HG03575 (cell line): Measurements from ENCODE around the gene CEP85L.

Source experiments
- ATAC-seq: cut with Tn5 transposase; IDR thresholded peaks from one replicate; pipeline ENCODE4 v1.9.1; 2021; ENCODE audit not compliant: unreplicated experiment, insufficient number of reproducible peaks, low FRiP score; ENCODE audit errors: extremely low read depth

Gene CEP85L

DNA sequence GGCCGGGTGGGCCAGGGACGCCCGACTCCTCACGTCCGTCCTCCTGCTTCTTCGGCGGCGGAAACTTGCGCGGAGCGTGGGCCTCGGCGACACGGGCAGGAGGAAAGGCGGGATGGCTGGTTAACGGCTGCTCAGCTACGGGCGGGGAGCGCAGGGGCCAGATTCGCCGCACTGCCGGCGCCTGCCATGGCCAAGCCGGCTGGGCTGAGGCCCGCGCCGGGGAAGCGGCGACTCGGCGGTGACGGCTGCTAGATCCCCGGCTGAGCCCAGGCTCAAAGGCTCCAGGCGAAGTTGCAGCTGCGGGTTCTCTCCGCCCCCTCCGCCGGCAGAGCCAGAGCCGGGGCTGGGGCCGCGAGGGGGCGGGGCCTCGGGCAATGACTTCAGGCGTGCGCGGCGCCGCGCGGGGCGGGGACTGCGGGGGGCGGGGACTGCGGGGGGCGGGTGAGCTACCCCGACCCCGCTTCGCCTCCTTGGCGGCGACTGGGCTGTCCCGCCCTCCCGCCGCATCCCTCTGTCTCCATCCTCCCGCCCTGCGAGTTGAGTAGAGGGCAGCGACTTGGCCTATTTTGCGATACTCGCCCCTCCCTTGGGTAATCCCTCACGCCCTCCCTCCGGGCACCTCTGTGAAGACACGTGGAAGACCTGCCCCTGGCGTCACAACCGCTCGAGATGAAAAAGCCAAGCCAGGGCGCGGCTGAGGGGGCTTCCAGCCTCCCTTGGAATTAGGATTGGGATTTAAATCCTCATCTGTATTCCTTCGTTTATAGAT, at the start of gene CEP85L:
Gene CEP85L (minus strand): TSS at position 310 of the 769 bp plus-strand sequence. CDS start 322 bp downstream, outside the sequence.
- peak; percentile 31 for ATAC-seq

DNA sequence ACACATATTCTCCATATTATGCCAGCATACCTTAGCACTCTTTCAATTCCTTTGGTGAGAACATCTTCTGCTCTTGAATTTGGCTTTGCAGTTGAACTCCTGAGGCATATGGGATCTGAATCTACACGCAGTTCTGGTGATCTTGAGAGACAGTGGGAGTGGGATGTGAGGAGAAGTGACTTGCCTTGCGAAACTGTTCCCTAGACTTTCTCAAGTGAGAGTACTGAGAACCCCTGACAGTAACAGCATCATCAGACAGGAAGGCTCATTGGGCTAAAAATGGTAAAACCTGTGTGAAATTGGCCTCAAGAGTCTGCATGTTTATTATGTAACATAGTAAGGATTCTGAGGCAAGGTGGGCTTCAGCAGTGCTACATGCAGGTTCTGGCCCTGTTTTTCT, 49.1 kb upstream of the CEP85L start:
- no peak for ATAC-seq

DNA sequence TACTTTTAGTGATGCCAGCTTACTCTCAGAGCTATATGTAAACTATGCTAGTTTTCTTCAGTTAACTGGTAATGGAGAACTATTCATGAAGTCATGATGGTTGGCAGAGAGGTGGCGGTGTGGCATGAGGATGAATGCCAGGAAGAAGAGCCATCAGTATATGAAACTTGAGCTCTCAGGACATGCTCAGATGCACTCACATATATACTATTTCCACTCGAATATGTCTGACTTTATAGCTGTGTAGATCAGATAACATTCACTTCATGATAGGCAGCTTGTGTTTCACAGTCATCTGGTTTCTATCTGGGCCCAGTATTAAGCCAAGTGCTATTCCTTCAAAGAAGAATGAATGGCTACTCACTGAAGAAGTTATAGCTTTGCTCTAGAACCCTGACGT, 46.2 kb upstream of the CEP85L start:
- ATAC-seq = no peak

DNA sequence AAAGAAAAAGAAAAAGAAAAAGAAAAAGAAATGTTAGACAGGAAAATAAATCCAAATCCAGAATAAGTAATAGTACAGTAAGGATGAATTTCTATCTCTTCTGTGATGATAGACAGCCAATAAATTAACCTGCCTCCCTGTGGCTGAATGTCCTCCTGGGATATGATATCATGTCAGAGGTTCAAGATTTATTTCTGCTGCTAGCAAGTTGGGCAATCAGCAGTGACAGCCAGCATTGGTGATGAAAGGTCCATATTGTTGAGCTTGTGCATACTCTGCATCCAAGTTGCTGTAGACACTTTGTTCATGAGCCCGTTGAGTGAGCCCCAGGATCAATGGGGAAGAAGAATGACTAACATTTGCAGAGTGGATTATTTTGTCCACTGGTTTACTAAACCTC, 44.9 kb upstream of the CEP85L start:
- no peak for ATAC-seq

DNA sequence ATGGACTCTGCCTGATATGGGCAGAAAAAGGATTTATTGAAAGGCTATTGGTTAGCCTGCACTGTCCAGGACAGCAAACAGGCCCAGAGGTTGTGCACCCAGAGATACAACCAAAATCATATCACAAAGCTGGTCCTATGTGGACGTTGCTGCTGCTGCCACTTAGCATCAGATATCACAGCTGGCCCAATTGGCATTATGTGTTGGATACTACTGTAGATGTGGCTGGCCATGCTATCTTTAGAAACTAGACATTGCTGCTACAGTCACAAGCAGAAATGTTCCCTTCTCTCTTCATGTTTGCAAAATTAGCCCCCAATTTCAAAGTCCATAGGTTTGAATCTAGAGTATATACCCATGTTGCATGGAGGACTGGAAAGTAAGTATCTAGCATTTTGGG, 42.2 kb upstream of the CEP85L start:
- ATAC-seq = no peak

DNA sequence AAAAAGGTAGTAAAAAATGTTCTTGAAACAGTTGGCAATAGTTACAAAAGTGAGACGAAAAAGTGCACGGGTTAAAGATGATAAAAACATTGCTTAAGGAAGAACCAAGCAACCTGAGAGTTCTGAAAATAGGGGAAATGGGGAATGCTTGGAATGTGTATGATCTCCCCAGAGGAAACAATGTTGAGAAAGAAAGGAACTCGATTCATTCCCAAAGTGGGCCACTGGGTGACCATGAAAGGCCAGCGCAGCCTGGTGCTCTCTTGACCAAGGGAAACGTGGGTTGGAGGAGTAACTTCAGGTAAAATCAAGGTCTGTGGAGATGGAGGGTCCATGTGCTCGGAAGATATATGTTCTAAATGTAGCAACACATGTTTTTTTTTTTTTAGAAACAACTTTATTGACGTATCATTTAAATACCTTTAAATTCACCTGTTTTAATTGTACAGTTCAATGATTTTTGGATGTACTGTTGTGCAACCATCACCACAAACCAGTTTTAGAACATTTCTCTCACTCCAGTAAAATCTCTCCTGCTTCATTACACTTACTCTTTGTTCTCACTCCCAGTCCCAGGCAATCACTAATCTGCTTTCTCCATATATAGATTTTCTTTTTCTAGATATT, 34.5 kb upstream of the CEP85L start:
- no peak for ATAC-seq

DNA sequence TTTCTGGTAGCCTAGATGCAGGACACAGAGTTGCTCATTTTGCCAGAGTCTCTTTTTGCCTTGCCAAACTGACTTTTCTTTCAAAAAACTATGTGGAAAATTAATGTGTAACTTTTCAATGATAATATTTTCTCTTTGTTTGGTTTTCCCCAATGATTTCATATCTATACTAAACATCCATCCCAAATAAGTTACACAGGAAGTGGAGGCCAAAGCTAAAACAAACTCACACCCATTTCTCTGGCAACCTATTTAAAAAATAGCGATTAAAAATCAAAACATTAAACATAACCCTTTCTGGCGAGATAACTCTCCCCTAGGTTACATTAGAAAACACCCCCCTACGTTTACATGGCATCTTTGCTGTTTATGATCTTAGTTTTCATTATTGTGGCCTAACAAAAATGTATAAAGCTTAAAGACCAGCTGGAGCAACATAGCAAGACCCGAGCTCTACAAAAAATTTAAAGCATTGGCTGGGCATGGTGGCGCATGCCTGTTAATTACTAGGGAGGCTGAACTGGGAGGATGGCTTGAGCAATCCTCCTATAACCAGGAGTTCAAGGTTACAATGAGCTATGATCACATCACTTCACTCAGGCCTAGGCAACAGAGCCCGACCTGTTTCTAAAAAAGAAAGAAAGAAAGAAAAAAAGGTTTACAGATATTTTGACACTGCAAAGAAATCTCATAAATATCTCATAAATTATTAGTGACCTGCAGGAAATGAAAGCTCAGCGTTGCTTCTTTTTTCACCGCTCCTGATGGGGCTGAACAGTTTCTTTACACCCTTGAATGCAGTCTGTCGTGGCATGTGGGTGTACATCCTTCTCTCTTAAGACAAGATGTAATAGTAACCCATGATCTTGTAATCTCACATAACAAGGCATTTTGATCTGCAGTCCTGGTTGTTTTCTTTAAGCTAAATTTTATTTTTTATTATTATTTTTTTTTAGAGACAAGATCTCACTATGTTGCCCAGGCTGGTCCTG, 32.8 kb upstream of the CEP85L start:
- no peak for ATAC-seq

DNA sequence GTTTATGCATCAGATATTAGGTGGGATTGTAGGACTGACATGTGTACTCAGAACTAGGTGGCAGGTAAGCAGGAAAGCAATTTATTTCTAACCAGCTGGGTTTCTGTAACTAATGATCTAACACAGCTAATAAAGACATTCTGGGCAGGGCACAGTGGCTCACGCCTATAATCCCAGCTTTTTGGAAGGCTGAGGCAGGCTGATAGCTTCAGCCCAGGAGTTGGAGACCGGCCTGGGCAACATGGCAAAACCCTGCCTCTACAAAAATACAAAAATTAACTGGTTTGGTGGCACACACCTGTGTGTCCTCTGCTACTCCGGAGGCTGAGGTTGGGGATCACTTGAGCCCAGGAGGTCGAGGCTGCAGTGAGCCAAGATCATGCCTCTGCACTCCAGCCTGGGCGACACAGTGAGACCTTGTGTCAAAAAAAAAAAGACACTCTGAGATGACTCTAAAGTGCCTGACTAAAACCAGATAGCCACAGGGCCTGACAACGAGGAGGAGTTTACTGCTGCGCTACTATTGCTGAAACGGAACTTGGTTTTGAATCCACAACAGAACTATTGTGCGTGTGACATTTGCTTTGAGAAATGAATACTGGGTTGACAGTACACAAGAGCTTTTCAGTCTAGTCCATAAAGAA, 29.2 kb upstream of the CEP85L start:
- no peak for ATAC-seq

DNA sequence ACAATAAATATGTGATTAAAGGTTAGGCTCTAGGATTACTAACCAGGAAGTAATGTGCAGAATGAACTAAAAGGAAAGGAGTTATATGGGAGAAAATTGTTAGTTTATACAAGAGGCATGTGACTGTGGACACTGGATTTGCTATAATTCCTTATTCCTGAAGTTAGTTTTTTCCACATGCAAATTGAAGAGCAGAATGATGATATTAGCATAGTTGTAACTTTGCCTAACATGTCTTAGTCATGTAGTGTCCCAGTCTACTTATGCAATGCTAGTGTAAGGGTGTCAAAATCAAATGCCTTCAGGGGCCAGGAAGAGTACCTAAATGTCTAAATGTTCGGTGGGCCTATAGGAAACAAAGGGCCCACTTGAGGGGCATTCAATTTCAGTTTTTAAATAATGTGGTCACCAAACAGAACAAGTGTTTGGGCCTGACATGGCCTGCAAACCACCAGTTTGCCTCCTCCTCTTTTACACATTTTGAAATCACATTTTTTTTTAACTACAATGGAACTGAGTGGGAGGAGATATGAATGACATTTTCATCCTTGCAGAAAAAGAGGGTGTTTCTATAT, 28.0 kb upstream of the CEP85L start:
- ATAC-seq = no peak

DNA sequence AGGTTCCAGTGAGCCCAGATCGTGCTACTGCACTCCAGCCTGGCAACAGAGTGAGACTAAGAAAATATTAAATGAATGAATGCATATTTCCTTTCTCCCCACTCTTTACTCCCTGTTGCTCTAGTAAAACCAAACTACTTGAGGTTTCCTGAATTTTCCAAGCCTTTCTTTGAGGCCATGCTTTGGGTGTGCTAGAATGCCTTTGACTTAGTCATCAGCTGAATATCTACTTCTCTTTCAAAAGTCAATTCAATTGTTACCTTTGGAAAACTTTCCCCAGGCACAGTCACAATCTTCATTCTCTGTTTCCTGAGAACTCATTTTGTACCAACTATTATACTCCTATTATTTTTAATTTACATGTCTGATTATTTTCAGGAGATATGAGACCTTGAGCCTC, 27.5 kb upstream of the CEP85L start:
- ATAC-seq = no peak

DNA sequence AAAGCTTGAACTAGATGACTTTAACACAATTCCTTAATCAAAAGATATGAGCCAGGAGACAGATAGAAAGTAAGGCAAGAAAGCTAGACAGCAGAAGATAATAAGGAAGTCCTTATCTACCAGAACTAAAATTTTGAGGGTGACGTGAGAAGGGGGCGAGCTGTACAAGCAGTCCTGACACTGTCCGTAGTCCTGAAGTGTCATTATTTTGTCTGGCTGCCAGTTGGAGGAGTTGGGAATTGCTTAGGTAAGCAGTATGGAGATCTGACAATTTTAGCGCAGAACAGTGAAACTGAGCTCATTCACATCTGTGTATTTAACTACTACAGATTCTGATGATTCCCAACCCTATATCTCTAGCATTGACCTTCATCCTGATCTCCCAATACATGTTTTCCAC, 25.8 kb upstream of the CEP85L start:
- no peak for ATAC-seq

DNA sequence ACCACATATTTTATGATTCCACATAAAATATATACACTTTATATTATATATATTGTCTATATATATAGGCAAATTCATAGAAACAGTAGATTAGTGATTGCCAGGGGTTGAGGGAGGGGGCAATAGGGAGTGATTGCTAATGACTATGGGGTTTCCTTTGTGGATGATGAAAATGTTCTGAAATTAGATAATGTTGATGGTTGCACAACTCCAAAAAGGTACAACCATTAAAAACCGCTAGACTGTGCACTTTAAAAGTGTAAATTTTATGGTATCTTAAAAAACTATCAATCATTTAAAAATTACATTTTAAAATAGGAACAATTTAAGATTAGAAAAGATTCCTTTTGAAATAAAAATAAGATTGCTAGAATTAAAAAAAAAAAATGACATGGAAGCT, 23.8 kb upstream of the CEP85L start:
- ATAC-seq = no peak

DNA sequence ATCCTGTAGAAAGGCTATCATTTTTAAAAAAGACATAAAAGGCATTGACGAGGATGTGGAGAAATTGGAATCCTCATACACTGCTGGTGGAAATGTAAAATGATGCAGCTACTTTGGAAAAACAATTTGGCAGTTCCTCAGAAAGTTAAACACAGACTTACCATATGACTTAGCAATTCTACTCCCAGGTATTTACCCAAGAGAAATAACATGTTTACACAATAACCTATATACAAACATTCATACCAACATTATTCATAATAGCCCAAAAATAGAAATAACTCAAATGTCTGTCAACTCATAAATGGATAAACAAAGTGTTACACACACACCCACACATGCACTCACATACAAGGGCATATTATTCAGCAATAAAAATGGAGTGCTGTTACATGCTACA, 23.4 kb upstream of the CEP85L start:
- ATAC-seq = no peak

DNA sequence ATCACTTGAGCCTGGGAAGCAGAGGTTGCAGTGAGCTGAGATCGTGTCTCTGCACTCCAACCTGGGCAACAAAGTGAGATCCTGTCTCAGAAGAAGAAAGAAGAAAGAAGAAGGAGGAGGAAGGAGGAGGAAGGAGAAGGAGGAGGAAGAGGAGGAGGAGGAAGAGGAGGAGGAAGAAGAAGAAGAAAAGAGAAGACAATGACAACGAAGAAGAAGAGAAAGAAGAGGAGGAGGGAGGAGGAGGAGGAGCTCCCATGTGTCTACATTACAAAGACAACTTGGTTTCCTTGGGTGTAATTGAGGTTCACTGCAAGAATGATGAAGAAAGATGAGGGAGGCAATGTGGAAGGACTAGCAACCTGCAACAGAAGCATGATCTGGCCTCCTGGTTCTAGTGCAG, 21.3 kb upstream of the CEP85L start:
- ATAC-seq = no peak

DNA sequence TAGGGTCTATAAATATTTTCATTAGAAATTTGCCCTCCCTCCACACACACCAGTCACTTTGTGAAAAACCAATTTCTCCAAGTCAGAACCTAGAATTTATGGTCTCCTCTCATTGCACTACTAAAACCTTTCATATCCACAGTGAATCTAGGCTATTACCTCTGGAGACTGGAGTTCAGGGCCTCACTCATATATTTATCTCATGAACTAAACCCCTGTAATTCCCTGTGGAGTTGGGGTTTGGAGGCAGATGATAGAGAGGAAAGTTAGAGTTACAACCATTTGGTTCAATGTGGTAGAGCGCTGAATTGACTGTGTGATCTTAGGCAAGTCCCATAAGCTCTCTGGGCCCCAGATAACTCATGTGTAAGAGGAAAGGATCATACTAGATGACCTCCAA, 18.2 kb upstream of the CEP85L start:
- ATAC-seq = no peak

DNA sequence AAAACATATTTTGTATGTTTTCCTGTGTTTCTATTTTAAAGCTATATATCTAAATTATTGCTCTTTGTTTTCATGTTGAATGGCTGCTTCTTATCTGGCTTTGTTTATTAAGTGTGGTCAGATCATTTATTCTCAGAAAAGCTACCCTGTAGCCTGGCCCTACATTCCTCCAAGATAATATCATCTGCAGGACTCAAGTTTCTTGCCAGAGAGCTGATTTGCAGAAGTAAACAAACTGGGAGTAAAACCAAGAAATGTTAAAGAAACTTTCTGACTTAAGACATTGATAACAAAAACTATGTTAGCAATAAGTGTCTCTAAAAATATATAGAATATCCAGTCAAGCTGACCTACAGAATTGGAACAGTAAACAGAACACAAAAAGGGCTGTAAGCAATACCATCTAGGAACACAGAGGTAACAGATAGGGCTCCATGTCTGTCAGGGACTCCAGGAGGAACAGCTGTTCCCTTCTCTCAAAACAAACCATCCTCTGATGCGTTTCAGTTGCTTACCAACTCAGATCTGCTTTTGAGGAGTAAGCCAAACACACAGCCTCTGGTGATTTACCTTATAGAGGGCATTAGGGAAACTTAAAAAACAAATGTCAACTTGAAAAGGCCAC, 17.5 kb upstream of the CEP85L start:
- no peak for ATAC-seq

DNA sequence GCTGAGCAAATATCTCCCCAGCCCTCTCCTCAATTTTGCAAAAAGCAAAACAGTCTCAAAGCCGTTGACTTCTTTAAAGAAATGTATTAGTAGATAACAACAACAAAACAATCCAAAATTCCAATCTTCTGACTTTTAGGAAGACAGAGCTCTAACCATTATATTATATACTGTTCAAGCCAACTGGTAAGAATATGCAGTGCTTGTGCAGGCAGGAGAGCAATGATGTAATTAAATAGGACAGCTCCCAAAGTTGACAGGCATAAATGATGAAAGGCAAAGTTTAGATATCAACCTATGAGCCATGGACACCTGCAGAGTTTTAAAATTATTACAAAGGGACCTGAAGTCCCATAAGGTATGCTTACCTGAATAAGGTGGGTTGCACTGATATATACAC, 16.6 kb upstream of the CEP85L start:
- no peak for ATAC-seq

DNA sequence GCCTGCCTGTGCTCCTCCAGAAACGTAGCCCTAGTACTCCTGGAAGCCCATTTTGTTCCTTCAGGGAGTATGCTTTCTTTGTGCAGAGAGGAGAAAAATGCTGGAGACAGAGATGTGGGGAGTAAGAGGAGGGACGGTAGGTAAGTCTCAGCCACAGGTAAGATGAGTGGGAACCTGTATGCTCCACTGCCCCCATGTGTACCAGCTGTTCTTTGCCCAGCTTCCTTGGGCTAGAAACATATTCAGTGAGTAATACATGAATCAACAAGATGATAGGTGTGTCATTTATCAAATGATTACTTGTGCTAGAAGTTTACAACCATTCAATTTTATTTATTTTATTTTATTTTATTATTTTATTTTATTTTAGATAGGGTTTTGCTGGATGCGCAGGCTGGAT, 13.6 kb upstream of the CEP85L start:
- ATAC-seq = no peak
